GM21381 (cell line): Measurements from ENCODE around the gene SV2A.
"Not testable (repeated sequence)": the region's sequence is repeated elsewhere in the genome, so short reads cannot be mapped to it uniquely, and the experiment has no call there.

Experiments used
- ATAC-seq: cut with Tn5 transposase; IDR thresholded peaks from one replicate; pipeline ENCODE4 v1.9.1; 2021; ENCODE audit warnings: mild to moderate bottlenecking, moderate library complexity; ENCODE audit not compliant: unreplicated experiment

SV2A gene

DNA sequence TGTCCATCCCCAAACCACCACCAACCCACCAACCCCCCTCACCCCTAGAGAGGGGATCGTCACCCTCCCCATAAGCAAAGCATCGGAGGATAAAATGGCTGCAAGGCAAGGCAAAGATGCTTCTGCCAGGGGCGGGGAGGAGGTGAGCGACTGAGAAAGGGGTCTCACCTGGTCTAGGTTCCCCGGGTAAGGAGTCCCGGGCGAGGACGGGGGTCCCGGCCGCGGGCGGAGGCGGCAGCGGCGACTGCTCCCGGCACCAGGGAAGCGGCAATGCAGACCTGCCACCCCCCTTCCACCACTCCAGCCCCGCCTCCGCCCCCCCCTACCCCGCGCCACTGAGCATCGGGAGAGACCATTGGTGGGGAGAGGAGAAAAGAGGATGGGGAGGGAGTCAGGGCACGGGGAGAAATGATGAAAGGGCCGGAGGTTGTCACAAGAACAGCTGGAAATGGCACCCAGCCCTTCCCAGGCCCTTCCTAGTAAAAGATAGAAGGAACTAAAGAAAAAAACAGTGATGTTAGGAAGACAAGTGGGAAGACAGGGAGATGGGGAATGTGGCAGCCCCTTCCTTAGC is at the start of gene SV2A:
Gene SV2A, minus strand, starts transcription at position 274 of the 574 bp plus-strand sequence. CDS start 4,004 bp downstream, outside the sequence.
- no peak for ATAC-seq

GRCh38 chr1:149967041-149967440 is 49.4 kb upstream of the SV2A start:
- no peak for ATAC-seq

DNA sequence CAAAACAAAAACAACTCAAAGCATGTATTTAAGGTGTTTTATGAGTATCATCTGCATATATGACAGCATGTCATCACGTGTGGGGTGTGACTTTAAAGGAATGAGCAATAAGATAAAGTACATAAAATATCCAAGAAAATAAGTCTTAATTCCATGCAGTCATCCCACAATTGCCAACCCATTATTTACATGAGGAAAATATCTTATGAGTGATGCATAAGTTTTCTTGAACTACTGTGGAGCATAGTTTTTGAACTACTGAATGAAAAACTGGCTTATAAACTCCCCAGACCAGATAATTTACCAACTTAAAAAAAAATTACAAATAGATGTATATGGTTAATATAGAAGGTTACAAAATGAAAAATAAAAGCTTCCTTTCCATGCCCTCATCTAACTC is 48.8 kb upstream of the SV2A start:
- no peak for ATAC-seq

DNA sequence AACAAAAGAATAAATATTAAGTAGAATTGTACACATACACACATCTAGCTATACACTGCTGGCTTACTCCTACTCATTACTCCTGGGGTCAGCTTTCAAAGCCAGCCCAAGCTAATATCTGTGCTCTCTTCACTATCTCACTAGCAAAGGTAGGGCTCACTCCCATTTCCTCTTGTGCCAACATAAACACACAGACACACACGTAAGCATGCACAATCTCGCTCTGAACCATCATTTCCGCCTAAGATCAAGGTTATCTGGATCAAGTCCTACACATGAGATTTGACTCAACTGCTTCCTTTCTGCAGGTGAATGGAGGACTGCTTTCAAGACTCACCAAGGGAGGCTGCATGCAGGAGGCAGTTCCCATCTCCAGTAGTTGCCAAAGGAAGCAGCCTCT is 47.8 kb upstream of the SV2A start:
- ATAC-seq = no peak

DNA sequence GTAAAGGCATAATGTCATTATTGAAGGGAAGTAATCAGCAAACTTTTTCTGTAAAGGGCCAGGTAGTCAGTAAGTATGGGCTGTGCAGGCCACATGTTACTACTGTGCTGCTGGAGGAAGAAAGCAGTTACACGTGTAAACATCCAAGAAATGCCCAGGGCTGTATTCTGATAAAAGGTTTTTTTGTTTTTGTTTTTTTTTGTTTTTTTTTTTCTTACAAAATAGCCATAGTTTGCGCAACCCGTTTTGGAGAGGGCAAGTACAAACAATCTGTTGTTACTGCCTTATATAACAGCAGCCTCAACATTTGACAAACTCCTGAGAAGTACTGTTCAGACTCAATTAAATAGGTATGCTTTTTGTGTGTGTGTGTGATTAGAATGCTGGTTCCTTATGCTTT is 45.7 kb upstream of the SV2A start:
- no peak for ATAC-seq

GRCh38 chr1:149962736-149963135 is 45.1 kb upstream of the SV2A start:
- ATAC-seq = no peak

- ATAC-seq = no peak
Measured at GRCh38 chr1:149962039-149962647, 44.5 kb upstream of the SV2A start.

DNA sequence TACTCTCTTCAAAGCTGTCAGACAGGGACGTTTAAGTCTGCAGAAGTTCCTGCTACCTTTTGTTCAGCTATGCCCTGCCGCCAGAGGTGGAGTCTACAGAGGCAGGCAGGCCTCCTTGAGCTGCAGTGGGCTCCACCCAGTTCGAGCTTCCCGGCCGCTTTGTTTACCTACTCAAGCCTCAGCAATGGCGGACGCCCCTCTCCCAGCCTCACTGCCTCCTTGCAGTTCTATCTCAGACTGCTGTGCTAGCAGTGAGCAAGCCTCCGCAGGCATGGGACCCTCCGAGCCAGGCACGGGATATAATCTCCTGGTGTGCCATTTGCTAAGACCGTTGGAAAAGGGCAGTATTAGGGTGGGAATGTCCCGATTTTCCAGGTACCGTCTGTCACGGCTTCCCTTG is 39.9 kb upstream of the SV2A start:
- not testable (repeated sequence) for ATAC-seq

GRCh38 chr1:149949911-149950310 is 32.3 kb upstream of the SV2A start:
- no peak for ATAC-seq

DNA sequence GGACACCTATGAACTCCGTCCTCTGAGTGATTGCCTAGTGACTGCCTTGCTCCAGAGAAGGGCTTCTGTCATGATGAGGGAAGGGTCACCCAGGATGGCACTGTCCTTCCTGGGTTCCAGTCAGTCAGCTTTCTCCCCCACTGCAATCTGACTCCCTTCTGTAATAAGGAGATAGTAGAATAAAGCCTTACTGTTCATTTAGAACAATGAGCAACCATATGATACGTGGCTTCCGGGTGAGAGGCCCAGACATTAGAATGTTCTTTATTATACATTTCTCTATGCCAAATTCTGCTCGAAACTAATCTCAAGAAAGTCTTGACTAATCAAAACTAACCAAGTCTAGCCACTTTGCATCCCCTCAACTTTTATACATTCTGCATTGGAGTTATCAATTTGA is 27.6 kb upstream of the SV2A start:
- ATAC-seq = no peak

- ATAC-seq = no peak
Measured at GRCh38 chr1:149942885-149943284, 25.2 kb upstream of the SV2A start.

GRCh38 chr1:149942207-149942606 is 24.6 kb upstream of the SV2A start:
- no peak for ATAC-seq

GRCh38 chr1:149940427-149940826 is 22.8 kb upstream of the SV2A start:
- no peak for ATAC-seq

DNA sequence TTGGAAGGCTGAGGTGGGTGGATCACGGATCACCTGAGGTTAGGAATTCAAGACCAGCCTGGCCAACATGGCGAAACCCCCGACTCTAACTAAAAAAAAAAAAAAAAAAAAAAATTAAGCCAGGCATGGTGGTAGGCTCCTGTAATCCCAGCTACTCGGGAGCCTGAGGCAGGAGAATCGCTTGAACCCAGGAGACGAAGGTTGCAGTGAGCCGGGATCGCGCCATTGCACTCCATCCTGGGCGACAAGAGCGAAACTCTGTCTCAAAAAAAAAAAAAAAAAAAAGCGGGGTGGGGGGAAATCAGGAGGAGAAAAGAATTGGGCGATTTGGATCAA is 21.0 kb upstream of the SV2A start:
- ATAC-seq = not testable (repeated sequence)

DNA sequence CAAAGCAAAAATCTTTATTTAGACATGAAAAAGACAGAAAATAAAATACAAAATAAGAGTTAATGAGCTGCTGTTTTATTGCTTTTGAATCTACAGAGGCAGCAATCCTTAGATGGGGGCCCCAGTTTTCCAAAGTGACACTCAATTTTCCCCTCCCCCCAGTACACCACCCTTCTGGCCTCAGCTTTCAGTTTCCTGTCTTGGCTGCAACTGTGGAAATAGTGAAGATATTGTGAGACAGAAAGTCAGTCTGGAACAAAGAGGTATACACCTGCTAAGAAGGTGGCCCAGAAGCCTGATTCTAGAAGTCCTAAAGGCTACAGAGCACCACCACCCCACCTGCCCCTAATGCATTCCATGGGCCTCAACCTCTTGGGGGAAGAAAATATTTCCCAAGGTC is 20.1 kb upstream of the SV2A start:
- no peak for ATAC-seq

GRCh38 chr1:149936992-149937705 is 19.5 kb upstream of the SV2A start:
- no peak for ATAC-seq

- ATAC-seq = no peak
Measured at GRCh38 chr1:149936170-149936991, 18.7 kb upstream of the SV2A start, which contains the start of gene MTMR11. Gene MTMR11, minus strand, starts transcription at chr1:149936879. Its CDS starts 232 bp downstream, at chr1:149936647.

GRCh38 chr1:149934356-149934755 is 16.7 kb upstream of the SV2A start:
- ATAC-seq = no peak

GRCh38 chr1:149933208-149933607 is 15.6 kb upstream of the SV2A start:
- no peak for ATAC-seq

DNA sequence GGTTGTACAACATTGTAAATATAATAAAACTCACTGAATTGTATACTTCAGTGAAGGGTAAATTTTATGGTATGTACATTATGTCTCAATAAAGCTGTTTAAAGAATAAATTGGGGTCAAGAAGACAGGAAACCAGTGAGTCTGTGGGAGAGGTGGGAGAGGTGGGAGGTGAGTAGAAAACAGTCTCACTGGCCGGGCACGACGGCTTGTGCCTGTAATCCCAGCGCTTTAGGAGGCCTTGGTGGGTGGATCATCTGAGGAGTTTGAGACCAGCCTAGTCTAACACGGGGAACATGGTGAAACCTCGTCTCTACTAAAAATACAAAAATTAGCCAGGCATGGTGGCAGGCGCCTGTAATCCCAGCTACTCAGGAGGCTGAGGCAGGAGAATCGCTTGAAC is 14.8 kb upstream of the SV2A start:
- ATAC-seq = no peak

DNA sequence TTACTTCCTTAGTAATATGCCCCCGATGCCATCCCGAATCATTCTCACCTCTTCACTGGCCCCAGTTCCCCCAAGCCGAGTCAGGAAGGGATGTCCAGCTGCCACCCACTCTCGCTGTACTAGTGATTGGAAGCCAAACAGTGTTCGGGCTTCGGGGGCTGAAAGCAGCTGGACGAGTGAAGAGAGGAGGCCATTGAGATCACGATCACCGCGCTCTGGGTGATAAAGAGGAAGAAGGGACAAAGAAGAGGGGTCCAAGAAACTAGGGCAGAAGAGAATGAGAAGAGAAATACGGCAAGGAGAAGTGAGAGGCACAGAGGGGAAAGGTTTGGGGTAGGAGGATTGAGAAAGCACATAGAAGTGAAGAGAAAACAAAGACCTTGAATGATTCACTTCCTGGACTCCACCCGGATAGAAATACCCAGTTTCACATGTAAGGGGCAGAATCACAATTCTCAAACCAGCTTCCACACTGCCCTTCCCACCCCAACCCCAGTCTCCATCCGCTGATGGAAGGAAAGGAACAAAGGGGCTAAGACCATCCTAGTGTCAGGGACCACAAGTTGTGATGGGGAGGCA is 13.7 kb upstream of the SV2A start:
- no peak for ATAC-seq
